Liver (tissue), 3 donors: ENCODE measurements around the gene PSMD12.

Experiments used
- ATF3 ChIP-seq: IDR thresholded peaks from 2 replicates; pipeline ENCODE4 v1.6.1; 2016; ENCODE audit warnings: antibody characterized with exemption
- CTCF ChIP-seq: fragments of 150-350 bp; IDR thresholded peaks from 2 replicates; pipeline ENCODE4 v1.5.1; 2017; ENCODE audit warnings: improper control_type of control experiment, low read depth, low read length; ENCODE audit not compliant: missing input control
- EGR1 ChIP-seq, 2 donors: IDR thresholded peaks; 2 replicates each; pipeline ENCODE4 v1.6.1; 2016 to 2018; ENCODE audit warnings: antibody characterized with exemption in 2 of 2, low read depth in 2 of 2
- FOXA1 ChIP-seq: IDR thresholded peaks from 2 replicates; pipeline ENCODE4 v1.6.1; 2016; ENCODE audit warnings: antibody characterized with exemption
- FOXA2 ChIP-seq: IDR thresholded peaks from 2 replicates; pipeline ENCODE4 v1.6.1; 2016; ENCODE audit warnings: antibody characterized with exemption
- GABPA ChIP-seq, 2 donors: IDR thresholded peaks in 1 of 2; conservative IDR thresholded peaks in 1 of 2; 2 replicates each; pipeline ENCODE4 v1.6.1; 2016; ENCODE audit warnings: antibody characterized with exemption in 2 of 2, mild to moderate bottlenecking in 1 of 2, moderate library complexity in 1 of 2
- JUND ChIP-seq, 2 donors: IDR thresholded peaks; 2 replicates each; pipeline ENCODE4 v1.6.1; 2016; ENCODE audit warnings: antibody characterized with exemption in 2 of 2
- MAX ChIP-seq: IDR thresholded peaks from 2 replicates; pipeline ENCODE4 v1.6.1; 2016; ENCODE audit warnings: antibody characterized with exemption
- RAD21 ChIP-seq, 2 donors: IDR thresholded peaks; 2 replicates each; pipeline ENCODE4 v1.6.1; 2016; ENCODE audit warnings: antibody characterized with exemption in 2 of 2, mild to moderate bottlenecking in 2 of 2
- REST ChIP-seq: IDR thresholded peaks from 2 replicates; pipeline ENCODE4 v1.6.1; 2016; ENCODE audit warnings: antibody characterized with exemption, mild to moderate bottlenecking
- RXRA ChIP-seq, 2 donors: IDR thresholded peaks; 2 replicates each; pipeline ENCODE4 v1.6.1; 2017 to 2018; ENCODE audit warnings: antibody characterized with exemption in 2 of 2, mild to moderate bottlenecking in 1 of 2
- TAF1 ChIP-seq: conservative IDR thresholded peaks from 2 replicates; pipeline ENCODE4 v1.6.1; 2016; ENCODE audit warnings: antibody characterized with exemption, mild to moderate bottlenecking
- donor health status: healthy.
- donor health status: healthy.

GRCh38 chr17:67403065-67403464 lies 36.7 kb upstream of the PSMD12 start:
- TF ChIP-seq CTCF: no peak
- no peak for TF ChIP-seq RAD21 (IDR thresholded peaks at IDR 0.05)
- no peak for TF ChIP-seq FOXA1
- TF ChIP-seq ATF3: no peak
- no peak for TF ChIP-seq TAF1
- no peak for TF ChIP-seq JUND (IDR thresholded peaks at IDR 0.05)
- TF ChIP-seq GABPA (IDR thresholded peaks at IDR 0.05 in 1 of 2, conservative IDR thresholded peaks at IDR 0.05 in 1 of 2): no peak
- TF ChIP-seq RXRA (IDR thresholded peaks at IDR 0.05): no peak
- no peak for TF ChIP-seq EGR1 (IDR thresholded peaks at IDR 0.05; ENCODE audit: low read depth in 2 of 2)
- TF ChIP-seq MAX: no peak
- TF ChIP-seq REST: no peak
- no peak for TF ChIP-seq FOXA2
